K562 (cell line): ENCODE data around the gene SHBG. TPM values are rescaled to one million over a fixed set of nuclear protein-coding genes. Genes with fewer than 3 reads are reported as not detected.

Source experiments
- BRD9 ChIP-seq: fragments of 450-650 bp; IDR thresholded peaks from 2 replicates; pipeline ENCODE4 v1.6.1; 2018; ENCODE audit warnings: low read depth; ENCODE audit not compliant: partially characterized antibody
- MITF ChIP-seq: IDR thresholded peaks from 2 replicates; pipeline ENCODE4 v1.6.1; 2014; ENCODE audit warnings: antibody characterized with exemption
- NCOA4 ChIP-seq: fragments of 450-650 bp; IDR thresholded peaks from 2 replicates; pipeline ENCODE4 v1.6.1; 2018; ENCODE audit warnings: mild to moderate bottlenecking; ENCODE audit not compliant: partially characterized antibody
- NFIC ChIP-seq: fragments of 450-650 bp; IDR thresholded peaks from 2 replicates; pipeline ENCODE4 v1.6.1; 2017; ENCODE audit warnings: mild to moderate bottlenecking, inconsistent platforms
- PATZ1 ChIP-seq: fragments of 250-450 bp; sonication (Bioruptor Pico); IDR thresholded peaks from 2 replicates; pipeline ENCODE4 v1.5.0; 2020; ENCODE audit warnings: mild to moderate bottlenecking, borderline replicate concordance
- PHF8 ChIP-seq: fragments of 200-600 bp; sonication (generic); IDR thresholded peaks from 2 replicates; pipeline ENCODE4 v1.6.1; 2012; ENCODE audit warnings: mixed run types, mild to moderate bottlenecking, inconsistent platforms, low read length, moderate library complexity, borderline replicate concordance
- PKNOX1 ChIP-seq: fragments of 450-650 bp; IDR thresholded peaks from 2 replicates; pipeline ENCODE4 v1.6.1; 2016
- RBFOX2 ChIP-seq: fragments of 200-400 bp; formaldehyde crosslinking; IDR thresholded peaks from 2 replicates; pipeline ENCODE4 v1.6.1; 2017; ENCODE audit warnings: low read depth, mild to moderate bottlenecking, low read length, moderate library complexity
- RCOR1 ChIP-seq, 2 experiments: IDR thresholded peaks; 2 replicates each; pipeline ENCODE4 v1.6.1; 2012; ENCODE audit warnings: low read depth in 2 of 2, low read length in 2 of 2, borderline replicate concordance in 1 of 2, improper control_type of control experiment in 1 of 2
- TCF7 ChIP-seq: sonication (generic); IDR thresholded peaks from 2 replicates; pipeline ENCODE4 v1.6.1; 2016; ENCODE audit warnings: antibody characterized with exemption, borderline replicate concordance
- TCFL5 ChIP-seq: fragments of 250-450 bp; sonication (Bioruptor Pico); conservative IDR thresholded peaks from 2 replicates; pipeline ENCODE4 v1.6.1; 2021; ENCODE audit warnings: mild to moderate bottlenecking, moderate library complexity, matching md5 sums
- TFAP4 ChIP-seq: sonication (generic); formaldehyde crosslinking; IDR thresholded peaks from 2 replicates; pipeline ENCODE4 v1.8.0; 2022; ENCODE audit warnings: missing genetic modification reagents, mild to moderate bottlenecking, moderate library complexity, borderline replicate concordance
- ZFX ChIP-seq: sonication (generic); formaldehyde crosslinking; IDR thresholded peaks from 2 replicates; pipeline ENCODE4 v1.8.0; 2022; ENCODE audit warnings: mild to moderate bottlenecking, missing genetic modification reagents, moderate library complexity
- ZNF124 ChIP-seq: sonication (generic); formaldehyde crosslinking; IDR thresholded peaks from 2 replicates; pipeline ENCODE4 v1.8.1; 2022; ENCODE audit warnings: missing genetic modification reagents
- ZNF165 ChIP-seq: fragments of 250-450 bp; sonication (Bioruptor Pico); IDR thresholded peaks from 2 replicates; pipeline ENCODE4 v1.4.0; 2020; ENCODE audit warnings: borderline replicate concordance
- ZNF217 ChIP-seq: sonication (generic); formaldehyde crosslinking; IDR thresholded peaks from 2 replicates; pipeline ENCODE4 v1.8.0; 2022; ENCODE audit warnings: mild to moderate bottlenecking, missing genetic modification reagents
- ZNF764 ChIP-seq: fragments of 250-450 bp; sonication (Bioruptor Pico); IDR thresholded peaks from 2 replicates; pipeline ENCODE4 v1.4.0; 2020; ENCODE audit warnings: low read depth, mild to moderate bottlenecking, moderate library complexity
- polyA plus RNA-seq, 8 experiments: library from polyadenylated mRNA; depleted of rRNA in 4 of 8; stranded (reverse) in 5 of 8; unstranded in 3 of 8; fragments of >200 nt; fragmentation: Nextera tagmentation in 2 of 8; fragmentation: Illumina TruSeq in 1 of 8; extraction: Ambion mirVana in 2 of 8; extraction: Trizol in 1 of 8; gene quantifications; 2 replicates each; pipeline versions ENCODE4 v1.2.1 to v1.2.3, GENCODE V29; 2011 to 2014; ENCODE audit warnings: inconsistent platforms in 1 of 8, missing spikeins in 1 of 8
- total RNA-seq, 7 experiments: library from RNA; depleted of rRNA in 6 of 7; stranded (reverse); fragments of >200 nt in 6 of 7; fragmentation: Illumina TruSeq in 2 of 7; extraction: Trizol in 2 of 7; gene quantifications; 2 replicates each; pipeline versions ENCODE4 v1.2.1 to v1.2.3, GENCODE V29; 2011 to 2021; ENCODE audit warnings: low replicate concordance in 1 of 7

SHBG gene
- total and polyA plus RNA-seq, 9 of the 15 experiments (the other 6 are each of a cell fraction or from before 2014, with no cell fraction given): not detected

- TF ChIP-seq ZNF165 (CRISPR knock-in tag) (no peak), TCF7 (0 out of 2 replicates have a peak, but pooled peaks have one; percentile 73), ZNF124 (no peak), ZNF217 (CRISPR knock-in tag) (no peak), RBFOX2 (peak; percentile 61), NFIC (no peak), ZFX (CRISPR knock-in tag) (peak; percentile 90), TCFL5 (CRISPR knock-in tag) (no peak; the same call in 1 of the 2 replicates), BRD9 (no peak), PHF8 (peak; percentile 52; the same call in 1 of the 2 replicates), RCOR1 (IDR thresholded peaks at IDR 0.05; ENCODE audit: borderline replicate concordance in 1 of 2, low read depth in 2 of 2, low read length in 2 of 2) (peak; percentile 50 to 96; a peak in 3 of 4 replicates), NCOA4 (no peak), PATZ1 (CRISPR knock-in tag) (no peak), TFAP4 (CRISPR knock-in tag) (peak; percentile 95), ZNF764 (no peak), MITF (peak; percentile 94), PKNOX1 (peak; percentile 71)
These were observed 2.4 kb upstream of the SHBG start, which contains the start of gene SAT2 (continued) for GRCh38 chr17:7627250-7628121.
